Lower leg skin (tissue), 4 donors: Measurements from ENCODE around the gene SLC35G6. TPM values are rescaled to one million over a fixed set of nuclear protein-coding genes. Genes with fewer than 3 reads are reported as not detected.
"Not testable (repeated sequence)": the region's sequence is repeated elsewhere in the genome, so short reads cannot be mapped to it uniquely, and the experiment has no call there.

ENCODE experiments used
- DNase-seq, 2 donors: peaks; one replicate each; pipeline ENCODE4 v3.0.0-alpha.2; 2019; ENCODE audit warnings: low spot score in 2 of 2
- H3K4me3 ChIP-seq: fragments of 200-600 bp; sonication (generic); 2 replicates; pipeline ENCODE4 v1.5.1; 2017; ENCODE audit warnings: mild to moderate bottlenecking, low read depth; ENCODE audit not compliant: poor library complexity, severe bottlenecking
- POLR2A ChIP-seq, 2 donors: fragments of 450-650 bp; IDR thresholded peaks; one replicate each; pipeline ENCODE4 v1.6.1; 2016 to 2017; ENCODE audit warnings: antibody characterized with exemption in 2 of 2, mild to moderate bottlenecking in 1 of 2, moderate library complexity in 1 of 2
- WGBS, 2 donors: methylation state at CpG; one replicate each; pipeline ENCODE4 v1.1.5; 2018; 5-methylcytosine and 5-hydroxymethylcytosine counted together
- intact Hi-C: fragments of 100-400 bp; cut with DNase I; formaldehyde crosslinking; loops from one replicate; pipeline ENCODE4 v1.15.0; 2023; ENCODE audit warnings: low total_unique reads
- total RNA-seq, 4 donors: library from RNA; depleted of rRNA; stranded (reverse); fragments of >200 nt; gene quantifications; one replicate each; pipeline ENCODE4 v1.1.0, GENCODE V29; 2016
- TF ChIP-seq, protein P1 (sequence below), 3 donors: fragments of 450-650 bp; IDR thresholded peaks; one replicate each; pipeline ENCODE4 v1.5.1; 2016; ENCODE audit warnings: antibody characterized with exemption in 3 of 3, mild to moderate bottlenecking in 3 of 3, moderate library complexity in 2 of 3

The SLC35G6 gene
- not detected for total RNA-seq

DNA sequence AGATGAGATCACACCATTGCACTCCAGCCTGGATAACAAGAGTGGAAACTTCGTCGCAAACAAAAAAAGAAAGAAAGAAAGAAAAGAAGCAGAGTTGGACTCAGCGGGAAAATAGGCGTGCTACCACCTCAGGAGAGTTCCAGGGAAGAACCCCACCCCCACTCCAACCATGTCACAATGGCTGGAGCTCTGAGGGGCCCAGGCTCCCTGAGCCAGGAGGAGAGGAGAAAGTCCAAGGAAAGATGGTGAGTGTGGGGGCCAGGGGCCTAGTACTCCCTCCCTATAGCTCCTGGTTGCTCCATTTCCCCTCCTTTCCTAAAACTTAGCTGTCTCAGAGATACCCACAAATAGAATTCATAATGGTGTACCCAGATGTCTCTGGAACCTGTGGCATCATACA is at the start of gene SLC35G6:
Gene SLC35G6 (plus strand): TSS at position 172 of the 400 bp plus-strand sequence. CDS start 71 bp downstream, at position 243.
- intact Hi-C loops, H3K4me3 ChIP-seq, DNase-seq: not testable (repeated sequence)
- WGBS, 2 donors: 90 to 93% methylated on average over 4 of the region's 4 CpGs

DNA sequence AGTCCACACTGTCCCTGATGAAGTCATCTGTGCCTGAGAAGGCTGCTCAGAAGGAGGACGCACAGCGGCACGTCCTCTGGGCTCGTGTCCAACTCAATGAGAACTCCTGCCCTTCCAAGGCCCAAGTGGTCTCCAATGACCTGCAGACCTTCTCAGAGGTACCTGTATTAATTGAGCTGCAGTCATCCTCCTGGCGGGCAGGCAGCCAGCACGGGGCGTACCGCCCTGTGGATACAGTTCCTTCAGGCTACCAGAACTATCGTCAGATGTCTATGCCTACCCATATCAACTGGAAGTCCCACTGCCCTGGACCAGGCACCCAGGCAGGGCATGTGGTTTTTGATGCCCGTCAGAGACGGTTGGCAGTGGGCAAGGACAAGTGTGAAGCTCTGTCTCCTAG is 49.0 kb upstream of the SLC35G6 start:
- WGBS, 2 donors: 86 to 93% methylated on average over 11 of the region's 11 CpGs
- TF ChIP-seq POLR2A (IDR thresholded peaks at IDR 0.05): no peak

DNA sequence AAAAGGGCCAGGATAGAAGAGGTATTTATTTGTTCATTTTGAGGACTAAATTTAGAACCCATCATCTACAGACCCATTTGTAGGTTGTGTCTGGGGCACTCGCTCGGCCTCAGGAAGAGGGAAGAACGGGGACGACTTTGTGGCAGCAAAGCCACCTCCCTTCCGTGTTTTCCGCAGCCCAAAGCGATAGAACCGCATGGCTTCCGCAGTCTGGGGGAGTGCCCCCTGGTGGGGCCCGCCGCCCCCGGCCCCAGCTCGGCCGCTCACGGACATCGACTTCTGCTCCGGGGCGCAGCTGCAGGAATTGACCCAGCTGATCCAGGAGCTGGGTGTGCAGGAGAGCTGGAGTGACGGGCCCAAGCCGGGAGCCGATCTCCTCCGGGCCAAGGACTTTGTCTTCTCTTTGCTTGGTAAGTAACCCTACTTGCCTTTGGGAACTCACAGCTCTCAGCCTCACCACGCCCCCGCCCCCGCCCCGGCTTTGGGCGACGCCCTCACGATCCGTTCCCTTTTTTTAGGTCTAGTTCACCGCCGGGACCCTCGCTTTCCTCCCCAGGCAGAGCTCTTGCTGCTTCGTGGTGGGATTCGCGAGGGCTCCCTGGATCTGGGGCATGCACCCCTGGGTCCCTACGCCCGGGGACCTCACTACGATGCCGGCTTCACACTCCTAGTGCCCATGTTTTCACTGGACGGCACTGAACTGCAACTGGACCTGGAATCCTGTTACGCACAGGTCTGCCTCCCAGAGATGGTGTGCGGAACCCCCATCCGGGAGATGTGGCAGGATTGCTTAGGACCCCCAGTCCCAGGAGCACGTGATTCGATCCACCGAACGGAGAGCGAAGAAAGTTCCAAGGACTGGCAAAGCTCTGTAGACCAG is 45.3 kb upstream of the SLC35G6 start:
- intact Hi-C loops: loop anchor here (10.0 kb wide), 1 partner anchor 129 kb away; the partner anchor contains the start of gene SENP3
- 6 to 8% methylated on average over 39 to 47 of the region's 49 CpGs for WGBS, 2 donors
- peak; percentile 54 to 93 for DNase-seq

More for the DNA sequence above, 49.0 kb upstream of the SLC35G6 start:
- DNase-seq: no peak
- intact Hi-C loops: loop anchor here (10.0 kb wide), 1 partner anchor 133 kb away; the partner anchor contains the start of gene SENP3
- H3K4me3 ChIP-seq: no peak overlapping the region

DNA sequence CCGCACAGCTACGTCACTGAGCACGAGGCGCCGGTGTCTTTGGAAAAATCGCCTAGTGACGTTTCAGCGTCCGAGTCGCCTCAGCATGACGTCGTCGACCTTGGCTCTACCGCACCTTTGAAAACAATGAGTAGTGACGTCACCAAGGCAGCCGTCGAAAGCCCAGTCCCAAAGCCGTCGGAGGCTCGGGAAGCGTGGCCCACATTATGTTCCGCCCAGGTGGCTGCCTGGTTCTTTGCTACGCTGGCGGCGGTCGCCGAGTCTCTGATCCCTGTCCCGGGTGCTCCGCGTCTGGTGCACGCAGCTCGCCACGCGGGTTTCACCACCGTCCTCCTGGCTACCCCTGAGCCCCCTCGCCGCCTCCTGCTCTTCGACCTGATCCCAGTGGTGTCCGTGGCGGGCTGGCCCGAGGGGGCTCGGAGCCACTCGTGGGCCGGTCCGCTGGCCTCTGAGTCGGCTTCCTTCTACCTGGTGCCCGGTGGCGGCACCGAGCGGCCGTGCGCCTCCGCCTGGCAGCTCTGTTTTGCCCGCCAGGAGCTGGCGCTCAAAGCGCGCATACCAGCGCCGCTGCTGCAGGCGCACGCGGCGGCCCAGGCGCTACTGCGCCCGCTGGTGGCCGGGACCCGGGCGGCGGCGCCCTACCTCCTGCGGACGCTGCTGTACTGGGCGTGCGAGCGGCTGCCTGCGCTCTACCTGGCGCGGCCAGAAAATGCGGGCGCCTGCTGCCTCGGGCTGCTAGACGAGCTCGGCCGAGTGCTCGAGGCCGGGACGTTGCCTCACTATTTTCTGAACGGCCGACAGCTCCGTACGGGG is 44.5 kb upstream of the SLC35G6 start:
- DNase-seq: peak; percentile 58 to 95
- 5 to 6% methylated on average over 39 to 51 of the region's 92 CpGs for WGBS, 2 donors
- TF ChIP-seq, protein P1, sequence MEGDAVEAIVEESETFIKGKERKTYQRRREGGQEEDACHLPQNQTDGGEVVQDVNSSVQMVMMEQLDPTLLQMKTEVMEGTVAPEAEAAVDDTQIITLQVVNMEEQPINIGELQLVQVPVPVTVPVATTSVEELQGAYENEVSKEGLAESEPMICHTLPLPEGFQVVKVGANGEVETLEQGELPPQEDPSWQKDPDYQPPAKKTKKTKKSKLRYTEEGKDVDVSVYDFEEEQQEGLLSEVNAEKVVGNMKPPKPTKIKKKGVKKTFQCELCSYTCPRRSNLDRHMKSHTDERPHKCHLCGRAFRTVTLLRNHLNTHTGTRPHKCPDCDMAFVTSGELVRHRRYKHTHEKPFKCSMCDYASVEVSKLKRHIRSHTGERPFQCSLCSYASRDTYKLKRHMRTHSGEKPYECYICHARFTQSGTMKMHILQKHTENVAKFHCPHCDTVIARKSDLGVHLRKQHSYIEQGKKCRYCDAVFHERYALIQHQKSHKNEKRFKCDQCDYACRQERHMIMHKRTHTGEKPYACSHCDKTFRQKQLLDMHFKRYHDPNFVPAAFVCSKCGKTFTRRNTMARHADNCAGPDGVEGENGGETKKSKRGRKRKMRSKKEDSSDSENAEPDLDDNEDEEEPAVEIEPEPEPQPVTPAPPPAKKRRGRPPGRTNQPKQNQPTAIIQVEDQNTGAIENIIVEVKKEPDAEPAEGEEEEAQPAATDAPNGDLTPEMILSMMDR (IDR thresholded peaks at IDR 0.05): no peak
- no peak for TF ChIP-seq POLR2A (IDR thresholded peaks at IDR 0.05)
- H3K4me3 ChIP-seq: no peak overlapping the region
- intact Hi-C loops: loop anchor here (10.0 kb wide), 1 partner anchor 128 kb away; the partner anchor contains the start of gene SENP3

More for the DNA sequence above, 45.3 kb upstream of the SLC35G6 start:
- H3K4me3 ChIP-seq: peak overlapping the region; percentile 22
- no peak for TF ChIP-seq POLR2A (IDR thresholded peaks at IDR 0.05)
- TF ChIP-seq, protein P1 (IDR thresholded peaks at IDR 0.05): no peak

DNA sequence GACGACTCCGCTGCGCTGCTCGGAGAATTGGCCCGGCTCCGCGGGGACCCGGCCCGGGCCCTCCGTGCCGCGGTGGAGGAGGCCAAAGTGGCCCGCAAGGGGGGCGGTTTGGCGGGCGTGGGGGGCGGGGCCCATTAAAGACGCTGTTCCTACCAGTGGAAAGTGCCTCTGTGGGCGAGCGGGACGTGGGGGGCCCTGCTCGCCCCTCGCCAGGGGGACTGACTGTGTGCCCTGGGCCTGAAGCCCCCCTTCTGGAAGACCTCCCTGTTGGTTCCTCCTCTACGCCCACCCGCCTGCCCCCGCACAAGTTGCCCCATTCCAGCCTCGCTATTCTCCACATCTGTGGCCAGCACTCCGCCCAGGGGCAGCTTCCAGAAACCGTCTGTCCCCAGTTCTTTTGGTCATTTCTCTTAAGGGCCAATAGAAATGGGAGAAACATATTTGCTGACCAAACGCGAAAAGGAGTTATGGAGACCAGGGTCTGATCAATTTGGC is 43.8 kb upstream of the SLC35G6 start:
- TF ChIP-seq, protein P1 (IDR thresholded peaks at IDR 0.05): no peak
- TF ChIP-seq POLR2A (IDR thresholded peaks at IDR 0.05): no peak
- H3K4me3 ChIP-seq: no peak overlapping the region
- 17 to 24% methylated on average over 22 to 23 of the region's 31 CpGs for WGBS, 2 donors
- intact Hi-C loops: loop anchor here (10.0 kb wide), 1 partner anchor 127 kb away; the partner anchor contains the start of gene SENP3
- no peak for DNase-seq

DNA sequence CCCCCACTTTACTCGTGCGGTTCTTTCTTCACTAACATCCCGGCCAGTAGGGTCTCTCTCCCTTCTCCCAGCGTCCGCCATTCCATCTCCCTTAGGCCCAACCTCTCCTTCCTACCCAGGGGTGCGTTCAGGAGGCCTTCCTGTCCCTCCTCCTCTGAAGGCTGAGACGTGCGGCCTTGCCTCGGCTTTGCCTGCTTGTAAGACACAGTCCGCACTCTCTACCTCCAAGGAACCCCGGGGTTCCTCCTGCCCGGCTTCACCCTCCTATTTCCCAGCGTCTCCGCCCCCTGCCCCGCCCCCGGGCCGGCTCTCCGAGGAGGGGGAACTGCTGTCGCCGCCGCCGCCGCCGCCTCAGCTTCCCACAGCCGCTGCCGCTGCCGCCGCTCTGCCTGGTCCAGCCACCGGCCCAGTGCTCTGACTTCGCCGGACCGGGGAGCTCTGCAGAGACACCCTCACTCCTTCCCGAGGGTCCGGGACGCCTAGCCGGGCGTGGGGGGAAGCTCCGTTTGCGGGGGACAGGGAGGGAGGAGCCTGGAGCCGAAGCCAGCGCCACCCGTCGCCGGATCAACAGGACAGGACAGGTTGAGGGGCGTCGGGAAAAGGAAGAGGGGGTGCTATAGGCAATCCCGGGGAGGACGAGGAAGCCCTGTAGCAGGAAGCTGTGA is 43.2 kb upstream of the SLC35G6 start:
- intact Hi-C loops: loop anchor here (10.0 kb wide), 1 partner anchor 127 kb away; the partner anchor contains the start of gene SENP3
- WGBS, 2 donors: 4 to 12% methylated on average over 36 to 48 of the region's 48 CpGs

More for the DNA sequence above, 43.2 kb upstream of the SLC35G6 start:
- TF ChIP-seq POLR2A (IDR thresholded peaks at IDR 0.05): no peak
- TF ChIP-seq, protein P1 (IDR thresholded peaks at IDR 0.05): no peak
- H3K4me3 ChIP-seq: peak overlapping the region; percentile 22
- peak in 1 of 2 donors; percentile 72 for DNase-seq
